Hepatocyte (in vitro differentiated cells): Measurements from ENCODE around the gene EID3.

Source experiments
- CTCF ChIP-seq: fragments of 200-600 bp; sonication (generic); IDR thresholded peaks from 2 replicates; pipeline ENCODE4 v1.5.1; 2016; ENCODE audit warnings: antibody characterized with exemption, mild to moderate bottlenecking; ENCODE audit not compliant: poor library complexity
- EZH2 ChIP-seq: fragments of 200-600 bp; sonication (generic); IDR thresholded peaks from 2 replicates; pipeline ENCODE4 v1.6.1; 2016; ENCODE audit warnings: antibody characterized with exemption, mild to moderate bottlenecking, borderline replicate concordance

DNA sequence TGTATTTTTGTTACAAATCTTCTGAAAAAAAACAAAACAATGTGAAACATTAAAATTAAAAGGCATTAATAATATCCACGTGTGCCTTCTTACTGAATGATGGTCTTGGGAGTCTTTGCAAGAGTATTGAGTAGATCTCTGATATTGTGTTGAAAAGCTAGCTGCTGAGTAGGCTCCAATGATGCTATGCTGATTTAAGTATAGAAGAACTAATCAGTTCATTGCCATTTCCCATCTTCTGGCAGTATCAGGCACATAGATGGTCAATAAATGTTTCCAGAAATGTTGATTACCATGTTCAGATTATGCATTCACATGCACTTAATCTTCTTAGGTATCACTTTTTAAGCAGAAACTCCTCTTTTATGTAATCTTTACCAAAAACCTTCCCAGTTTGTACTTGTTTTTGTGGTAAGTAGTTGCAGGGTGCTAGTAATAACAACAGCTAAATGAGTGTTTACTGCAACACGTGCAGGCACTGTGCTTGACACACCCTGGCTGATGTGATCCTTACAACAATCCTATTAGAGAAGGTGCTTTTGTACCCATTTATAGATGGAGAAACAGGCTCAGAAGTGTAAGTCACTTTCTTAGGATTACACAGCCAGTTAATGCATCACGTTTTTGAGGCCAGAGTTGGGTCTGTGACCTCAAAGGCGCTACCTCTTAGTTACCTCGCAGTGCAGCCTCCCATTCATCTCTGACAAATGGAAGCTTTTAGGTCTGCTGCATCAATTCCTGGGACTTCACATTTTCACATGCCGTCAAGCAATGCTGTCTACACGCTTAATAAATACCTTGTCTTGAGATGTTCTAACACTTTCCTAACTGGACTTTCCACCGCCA is 46.9 kb downstream of the EID3 start:
- TF ChIP-seq CTCF (no peak), EZH2 (no peak)
